Left lung (tissue), 10 donors: ENCODE results near the gene CSNK1E. TPM values are rescaled to one million over a fixed set of nuclear protein-coding genes. Genes with fewer than 3 reads are reported as not detected.

ENCODE experiments used
- ATAC-seq: fragments of 200-7000 bp; cut with Tn5 transposase; one replicate; pipeline ENCODE4 v1.9.1; 2020; ENCODE audit warnings: moderate library complexity
- DNase-seq, 4 donors: peaks; one replicate each; pipeline ENCODE4 v3.0.0-alpha.2; 2013 to 2020
- H3K27ac ChIP-seq, 2 donors: fragments of 200-600 bp; sonication (generic) in 1 of 2; one replicate each; pipeline versions ENCODE4 v1.5.0 to v1.8.0; 2020 to 2021
- H3K27me3 ChIP-seq, 2 donors: fragments of 200-600 bp; sonication (generic) in 1 of 2; one replicate each; pipeline versions ENCODE4 v1.5.0 to v1.8.0; 2020 to 2021
- H3K36me3 ChIP-seq, 2 donors: fragments of 200-600 bp; sonication (generic) in 1 of 2; one replicate each; pipeline versions ENCODE4 v1.5.0 to v1.8.0; 2020 to 2021
- H3K4me1 ChIP-seq, 2 donors: fragments of 200-600 bp; one replicate each; pipeline ENCODE4 v1.8.0; 2021
- H3K4me3 ChIP-seq, 2 donors: fragments of 200-600 bp; sonication (generic) in 1 of 2; one replicate each; pipeline versions ENCODE4 v1.5.0 to v1.8.0; 2020 to 2021; ENCODE audit warnings: mild to moderate bottlenecking in 1 of 2
- H3K9me3 ChIP-seq, 2 donors: fragments of 200-600 bp; sonication (generic) in 1 of 2; one replicate each; pipeline versions ENCODE4 v1.5.0 to v1.8.0; 2020 to 2021
- CTCF ChIP-seq, 2 donors: fragments of 200-600 bp; sonication (generic) in 1 of 2; IDR thresholded peaks; one replicate each; pipeline versions ENCODE4 v1.5.0 to v1.8.0; 2021; ENCODE audit warnings: antibody characterized with exemption in 2 of 2
- intact Hi-C, 2 donors: fragments of 100-400 bp; cut with DNase I; formaldehyde crosslinking; loops; one replicate each; pipeline versions ENCODE4 v1.11.2 to v1.14.2; 2022
- polyA plus RNA-seq, 6 donors: library from polyadenylated mRNA; unstranded; fragments of 120-200 nt; gene quantifications; one replicate each; pipeline ENCODE4 v1.2.1, GENCODE V29; 2013; ENCODE audit not compliant: insufficient read length in 6 of 6
- total RNA-seq, 2 donors: library from RNA; stranded (reverse); fragmentation: NEBNext Ultra II Directional; extraction: Animal tissue kit (Norgen Biotek cat#: 25700); gene quantifications; one replicate each; pipeline ENCODE4 v1.2.1, GENCODE V29; 2021
- donor health status: DM: no; HTN: yes; CAD: no.
- donor health status: DM: no; HTN: no; CAD: no.

CSNK1E gene
- total and polyA plus RNA-seq, 8 donors = 95.3 to 209 (median 179) TPM

- no peak for DNase-seq
- no peaks in the 10 kb centered on the region for H3K27me3 ChIP-seq
- H3K4me3 ChIP-seq = no peak overlapping the region
- ATAC-seq = no peak
- peaks cover 14 to 20% of the 10 kb centered on the region in 2 donors for H3K4me1 ChIP-seq
- intact Hi-C loops = no loop called here
- TF ChIP-seq CTCF (IDR thresholded peaks at IDR 0.05) = no peak
- no peaks in the 10 kb centered on the region for H3K9me3 ChIP-seq
- H3K36me3 ChIP-seq = peaks cover 0 to 61% of the 10 kb centered on the region in 2 donors
- no peak overlapping the region for H3K27ac ChIP-seq
Observed at GRCh38 chr22:38246046-38246658, 71.1 kb downstream of the CSNK1E start.

GRCh38 chr22:38244106-38244505 is 73.1 kb downstream of the CSNK1E start:
- Histone ChIP-seq H3K4me1 (peaks cover 15 to 38% of the 10 kb centered on the region in 2 donors), H3K27me3 (no peaks in the 10 kb centered on the region), H3K36me3 (peaks cover 0 to 54% of the 10 kb centered on the region in 2 donors), H3K27ac (peak overlapping the region in 1 of 2 donors; percentile 49), H3K4me3 (no peak overlapping the region), H3K9me3 (no peaks in the 10 kb centered on the region)
- no peak for ATAC-seq
- DNase-seq = no peak
- TF ChIP-seq CTCF (IDR thresholded peaks at IDR 0.05) = no peak
- intact Hi-C loops = no loop called here

DNA sequence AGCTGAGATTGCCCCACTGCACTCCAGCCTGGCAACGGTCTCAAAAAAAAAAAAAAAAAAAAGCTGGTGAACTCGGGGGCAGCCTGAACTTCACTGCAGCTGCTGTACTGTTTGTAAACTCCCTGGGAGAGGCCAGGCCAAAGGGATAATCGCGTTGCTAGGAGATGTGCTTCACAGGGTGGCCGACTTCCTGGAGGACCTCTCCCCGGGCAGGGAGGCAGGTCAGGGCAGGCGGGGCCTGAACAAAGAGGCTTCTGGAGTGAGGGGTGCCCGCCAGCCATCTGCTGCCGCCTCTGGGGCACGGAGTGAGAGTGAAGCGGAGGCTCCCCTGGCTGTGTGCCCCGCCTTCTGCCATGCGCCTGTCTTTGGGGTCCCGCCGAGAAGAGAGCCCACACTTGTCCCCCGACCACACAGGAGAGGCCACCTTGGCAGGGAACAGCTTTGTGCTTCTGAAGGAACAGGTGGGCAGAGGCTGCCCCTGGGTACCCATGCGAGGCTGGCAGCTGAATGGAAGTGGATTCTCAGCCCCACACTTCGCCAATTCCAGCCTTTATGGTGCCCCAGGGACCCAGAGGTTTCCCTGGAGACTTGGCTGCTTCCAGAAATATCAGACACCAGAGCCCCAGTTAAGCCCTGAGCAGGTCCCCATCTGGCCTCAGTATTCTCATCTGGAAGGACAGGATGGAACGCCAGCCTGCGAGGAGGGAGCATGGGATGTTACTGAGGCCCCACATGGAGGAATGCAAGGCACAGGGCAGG is 74.0 kb downstream of the CSNK1E start:
- Histone ChIP-seq H3K9me3 (no peaks in the 10 kb centered on the region), H3K27ac (peak overlapping the region; percentile 33 to 49), H3K4me3 (no peak overlapping the region), H3K4me1 (peaks cover 24 to 47% of the 10 kb centered on the region in 2 donors), H3K36me3 (peaks cover 0 to 54% of the 10 kb centered on the region in 2 donors), H3K27me3 (no peaks in the 10 kb centered on the region)
- no peak for TF ChIP-seq CTCF (IDR thresholded peaks at IDR 0.05)
- ATAC-seq (peak; percentile 16), DNase-seq (peak in 2 of 4 donors; percentile 68 to 91)
- intact Hi-C loops = no loop called here

GRCh38 chr22:38240734-38241252 is 76.4 kb downstream of the CSNK1E start:
- Histone ChIP-seq H3K36me3 (peaks cover 0 to 47% of the 10 kb centered on the region in 2 donors), H3K27me3 (no peaks in the 10 kb centered on the region), H3K4me1 (peaks cover 27 to 56% of the 10 kb centered on the region in 2 donors), H3K27ac (no peak overlapping the region), H3K4me3 (no peak overlapping the region), H3K9me3 (no peaks in the 10 kb centered on the region)
- intact Hi-C loops = no loop called here
- TF ChIP-seq CTCF (IDR thresholded peaks at IDR 0.05) = no peak
- DNase-seq = no peak
- ATAC-seq = peak; percentile 23

Other genes with a start within 250 kb of the CSNK1E start
- gene SLC16A8, start 233.2 kb downstream of the CSNK1E start, total RNA-seq = under 1 TPM; 0.38 to 0.45 TPM
- 1 to 10 TPM in 5 of 6 donors, under 1 TPM in 1; 0.94 to 2.1 (median 1.5) TPM for gene SLC16A8, start 233.2 kb downstream of the CSNK1E start, polyA plus RNA-seq
- gene BAIAP2L2, start 206.7 kb downstream of the CSNK1E start, total RNA-seq = under 1 TPM; 0.34 to 0.35 TPM
- 1 to 10 TPM in 4 of 6 donors, under 1 TPM in 2; 0.66 to 1.5 (median 1.1) TPM for gene BAIAP2L2, start 206.7 kb downstream of the CSNK1E start, polyA plus RNA-seq
- gene PLA2G6, start 135.6 kb downstream of the CSNK1E start, total RNA-seq = 10 to 100 TPM; 30.9 to 39.0 TPM
- 10 to 100 TPM; 29.8 to 44.1 (median 35.7) TPM for gene PLA2G6, start 135.6 kb downstream of the CSNK1E start, polyA plus RNA-seq
- gene MAFF, start 115.4 kb downstream of the CSNK1E start, total RNA-seq = 10 to 100 TPM; 12.1 to 17.1 TPM
- 10 to 100 TPM in 2 of 6 donors, 1 to 10 TPM in 4; 7.0 to 16.8 (median 8.4) TPM for gene MAFF, start 115.4 kb downstream of the CSNK1E start, polyA plus RNA-seq
- gene TMEM184B, start 44.4 kb downstream of the CSNK1E start, total RNA-seq = 10 to 100 TPM; 84.5 to 98.3 TPM
- 10 to 100 TPM; 33.7 to 43.8 (median 38.0) TPM for gene TMEM184B, start 44.4 kb downstream of the CSNK1E start, polyA plus RNA-seq
- not detected for gene KCNJ4, start 137.8 kb upstream of the CSNK1E start, total RNA-seq
- under 1 TPM in 2 of 6 donors, not detected in 4; 0.07 TPM for gene KCNJ4, start 137.8 kb upstream of the CSNK1E start, polyA plus RNA-seq
- gene KDELR3, start 150.7 kb upstream of the CSNK1E start, total RNA-seq = 10 to 100 TPM; 25.9 to 53.8 TPM
- 1 to 10 TPM; 5.5 to 8.5 (median 7.5) TPM for gene KDELR3, start 150.7 kb upstream of the CSNK1E start, polyA plus RNA-seq
- gene DDX17, start 188.9 kb upstream of the CSNK1E start, total RNA-seq = 100 to 1,000 TPM; 384 to 410 TPM
- gene DDX17, start 188.9 kb upstream of the CSNK1E start, polyA plus RNA-seq = 100 to 1,000 TPM; 751 to 895 (median 809) TPM